HL-60 (cell line): ENCODE results near the gene SLC23A3.

Source experiments
- CTCF ChIP-seq: IDR thresholded peaks from one replicate; pipeline ENCODE4 v1.5.1; 2011; ENCODE audit warnings: low read length, control low read depth, inconsistent platforms; ENCODE audit not compliant: insufficient read depth
- GABPA ChIP-seq: IDR thresholded peaks from 2 replicates; pipeline ENCODE4 v1.6.1; 2012; ENCODE audit warnings: low read depth
- POLR2AphosphoS5 ChIP-seq: IDR thresholded peaks from 2 replicates; pipeline ENCODE4 v1.6.1; 2012; ENCODE audit warnings: low read depth
- SPI1 ChIP-seq: IDR thresholded peaks from 2 replicates; pipeline ENCODE4 v1.6.1; 2012; ENCODE audit warnings: low read depth, mild to moderate bottlenecking, borderline replicate concordance
- TF ChIP-seq, protein P1 (sequence below): IDR thresholded peaks from 2 replicates; pipeline ENCODE4 v1.6.1; 2012; ENCODE audit warnings: low read depth; ENCODE audit not compliant: insufficient replicate concordance

GRCh38 chr2:219122202-219122980 is 47.4 kb downstream of the SLC23A3 start:
- no peak for TF ChIP-seq CTCF
- no peak for TF ChIP-seq POLR2AphosphoS5
- TF ChIP-seq, protein P1, sequence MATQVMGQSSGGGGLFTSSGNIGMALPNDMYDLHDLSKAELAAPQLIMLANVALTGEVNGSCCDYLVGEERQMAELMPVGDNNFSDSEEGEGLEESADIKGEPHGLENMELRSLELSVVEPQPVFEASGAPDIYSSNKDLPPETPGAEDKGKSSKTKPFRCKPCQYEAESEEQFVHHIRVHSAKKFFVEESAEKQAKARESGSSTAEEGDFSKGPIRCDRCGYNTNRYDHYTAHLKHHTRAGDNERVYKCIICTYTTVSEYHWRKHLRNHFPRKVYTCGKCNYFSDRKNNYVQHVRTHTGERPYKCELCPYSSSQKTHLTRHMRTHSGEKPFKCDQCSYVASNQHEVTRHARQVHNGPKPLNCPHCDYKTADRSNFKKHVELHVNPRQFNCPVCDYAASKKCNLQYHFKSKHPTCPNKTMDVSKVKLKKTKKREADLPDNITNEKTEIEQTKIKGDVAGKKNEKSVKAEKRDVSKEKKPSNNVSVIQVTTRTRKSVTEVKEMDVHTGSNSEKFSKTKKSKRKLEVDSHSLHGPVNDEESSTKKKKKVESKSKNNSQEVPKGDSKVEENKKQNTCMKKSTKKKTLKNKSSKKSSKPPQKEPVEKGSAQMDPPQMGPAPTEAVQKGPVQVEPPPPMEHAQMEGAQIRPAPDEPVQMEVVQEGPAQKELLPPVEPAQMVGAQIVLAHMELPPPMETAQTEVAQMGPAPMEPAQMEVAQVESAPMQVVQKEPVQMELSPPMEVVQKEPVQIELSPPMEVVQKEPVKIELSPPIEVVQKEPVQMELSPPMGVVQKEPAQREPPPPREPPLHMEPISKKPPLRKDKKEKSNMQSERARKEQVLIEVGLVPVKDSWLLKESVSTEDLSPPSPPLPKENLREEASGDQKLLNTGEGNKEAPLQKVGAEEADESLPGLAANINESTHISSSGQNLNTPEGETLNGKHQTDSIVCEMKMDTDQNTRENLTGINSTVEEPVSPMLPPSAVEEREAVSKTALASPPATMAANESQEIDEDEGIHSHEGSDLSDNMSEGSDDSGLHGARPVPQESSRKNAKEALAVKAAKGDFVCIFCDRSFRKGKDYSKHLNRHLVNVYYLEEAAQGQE: no peak
- TF ChIP-seq GABPA: no peak
- no peak; the same call in 1 of the 2 replicates for TF ChIP-seq SPI1
